Bronchial epithelial cell (primary cell): Measurements from ENCODE around the gene MED23. TPM values are rescaled to one million over a fixed set of nuclear protein-coding genes. Genes with fewer than 3 reads are reported as not detected.

ENCODE experiments used
- DNase-seq: peaks from one replicate; pipeline ENCODE4 v3.0.0-alpha.2; 2010; ENCODE audit warnings: low read depth
- FAIRE-seq: peaks from 2 replicates; lab custom pipeline; 2011; peaks lifted over from hg19 to GRCh38; lab: Jason Lieb, UNC
- H3K27me3 ChIP-seq: 2 replicates; pipeline ENCODE4 v1.5.1; 2011; ENCODE audit warnings: low read length; ENCODE audit not compliant: control insufficient read depth, insufficient read depth
- H3K36me3 ChIP-seq: 2 replicates; pipeline ENCODE4 v1.5.1; 2011; ENCODE audit warnings: low read length; ENCODE audit not compliant: control insufficient read depth, insufficient read depth
- H3K4me3 ChIP-seq: 2 replicates; pipeline ENCODE4 v1.5.1; 2011; ENCODE audit warnings: mild to moderate bottlenecking, low read depth, low read length, control low read depth
- total RNA-seq: library from RNA; depleted of rRNA; stranded (reverse); fragments of >200 nt; gene quantifications from 2 replicates; pipeline ENCODE4 v1.2.1, GENCODE V29; 2014
- TF ChIP-seq, protein P1 (sequence below): IDR thresholded peaks from 2 replicates; pipeline ENCODE4 v1.5.1; 2011; ENCODE audit warnings: mild to moderate bottlenecking, moderate library complexity, low read length, control low read depth, inconsistent platforms; ENCODE audit not compliant: insufficient read depth, severe bottlenecking

The MED23 gene
- total RNA-seq, 1 donor from 2014 or later, result 19.5 TPM

DNA sequence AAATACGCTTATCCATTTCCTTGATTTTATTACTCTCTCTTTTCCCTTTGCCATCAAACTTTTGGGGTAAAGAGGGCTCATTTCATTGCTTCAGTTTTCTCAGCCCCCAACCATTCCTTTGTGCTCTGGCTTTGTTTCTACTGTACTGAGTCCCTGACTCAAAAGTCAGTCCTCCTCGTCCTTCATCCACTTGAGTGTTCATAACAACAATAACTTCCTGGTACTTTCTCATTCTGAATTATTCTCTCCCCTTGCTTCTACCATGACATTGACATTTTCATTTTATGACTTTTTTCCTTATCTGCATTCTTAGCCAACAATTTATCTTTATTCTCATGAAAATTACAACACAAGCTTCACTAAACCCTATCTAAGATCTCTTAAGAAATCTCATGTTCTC is 10.0 kb upstream of the MED23 start:
- no peaks in the 10 kb centered on the region for H3K36me3 ChIP-seq
- TF ChIP-seq, protein P1, sequence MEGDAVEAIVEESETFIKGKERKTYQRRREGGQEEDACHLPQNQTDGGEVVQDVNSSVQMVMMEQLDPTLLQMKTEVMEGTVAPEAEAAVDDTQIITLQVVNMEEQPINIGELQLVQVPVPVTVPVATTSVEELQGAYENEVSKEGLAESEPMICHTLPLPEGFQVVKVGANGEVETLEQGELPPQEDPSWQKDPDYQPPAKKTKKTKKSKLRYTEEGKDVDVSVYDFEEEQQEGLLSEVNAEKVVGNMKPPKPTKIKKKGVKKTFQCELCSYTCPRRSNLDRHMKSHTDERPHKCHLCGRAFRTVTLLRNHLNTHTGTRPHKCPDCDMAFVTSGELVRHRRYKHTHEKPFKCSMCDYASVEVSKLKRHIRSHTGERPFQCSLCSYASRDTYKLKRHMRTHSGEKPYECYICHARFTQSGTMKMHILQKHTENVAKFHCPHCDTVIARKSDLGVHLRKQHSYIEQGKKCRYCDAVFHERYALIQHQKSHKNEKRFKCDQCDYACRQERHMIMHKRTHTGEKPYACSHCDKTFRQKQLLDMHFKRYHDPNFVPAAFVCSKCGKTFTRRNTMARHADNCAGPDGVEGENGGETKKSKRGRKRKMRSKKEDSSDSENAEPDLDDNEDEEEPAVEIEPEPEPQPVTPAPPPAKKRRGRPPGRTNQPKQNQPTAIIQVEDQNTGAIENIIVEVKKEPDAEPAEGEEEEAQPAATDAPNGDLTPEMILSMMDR, result no peak
- no peak overlapping the region for H3K4me3 ChIP-seq
- H3K27me3 ChIP-seq, result no peaks in the 10 kb centered on the region
- no peak for FAIRE-seq
- no peak for DNase-seq

DNA sequence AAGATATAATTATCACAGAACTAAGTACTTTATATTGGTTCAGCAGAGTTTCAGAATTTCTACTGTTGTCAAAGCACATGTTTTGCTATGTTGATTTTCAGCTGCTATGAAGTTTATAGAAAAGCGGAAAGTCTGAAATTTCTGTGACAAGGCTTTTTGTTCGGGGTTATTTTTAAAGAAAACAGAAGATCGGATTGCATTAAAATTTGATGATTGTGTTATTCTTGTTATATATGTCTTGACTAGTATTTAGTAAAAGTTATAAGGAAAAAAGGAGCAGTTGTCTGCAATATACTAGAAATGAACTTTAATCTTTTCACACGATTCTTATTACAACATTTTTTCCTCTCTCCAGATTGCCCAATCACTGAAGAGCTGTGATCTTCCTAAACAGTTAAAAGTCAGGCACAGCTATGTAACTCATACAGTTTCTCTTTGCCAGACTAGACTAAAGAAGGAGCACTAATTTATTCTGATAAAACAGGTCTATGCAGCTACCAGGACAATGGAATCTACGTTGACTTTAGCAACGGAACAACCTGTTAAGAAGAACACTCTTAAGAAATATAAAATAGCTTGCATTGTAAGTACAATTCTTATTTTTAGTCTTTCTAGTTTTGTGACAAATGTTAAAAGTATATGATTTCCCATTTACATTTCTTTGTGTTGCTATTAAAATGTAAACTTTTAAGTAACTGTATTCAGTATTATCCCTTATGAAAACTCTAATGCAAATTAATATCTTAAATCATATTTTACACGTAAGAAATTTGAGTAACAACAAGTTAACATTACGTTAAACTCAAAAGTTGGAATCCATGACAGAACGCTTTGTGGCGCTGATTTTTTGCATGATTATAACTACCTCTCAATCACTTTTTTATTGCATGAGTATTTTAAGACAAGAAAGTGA is 9.1 kb upstream of the MED23 start, which contains the start of gene ENPP3:
Gene ENPP3, plus strand, starts transcription at position 423 of the 913 bp plus-strand sequence. Its CDS starts 83 bp downstream, at position 506.
- no peak within 1 kb of the TSS for H3K4me3 ChIP-seq
- FAIRE-seq (no peak), DNase-seq (peak; percentile 18)
- no peaks in the 10 kb centered on the region for H3K27me3 ChIP-seq
- TF ChIP-seq, protein P1, result no peak
- H3K36me3 ChIP-seq, result no peaks in the 10 kb centered on the region

DNA sequence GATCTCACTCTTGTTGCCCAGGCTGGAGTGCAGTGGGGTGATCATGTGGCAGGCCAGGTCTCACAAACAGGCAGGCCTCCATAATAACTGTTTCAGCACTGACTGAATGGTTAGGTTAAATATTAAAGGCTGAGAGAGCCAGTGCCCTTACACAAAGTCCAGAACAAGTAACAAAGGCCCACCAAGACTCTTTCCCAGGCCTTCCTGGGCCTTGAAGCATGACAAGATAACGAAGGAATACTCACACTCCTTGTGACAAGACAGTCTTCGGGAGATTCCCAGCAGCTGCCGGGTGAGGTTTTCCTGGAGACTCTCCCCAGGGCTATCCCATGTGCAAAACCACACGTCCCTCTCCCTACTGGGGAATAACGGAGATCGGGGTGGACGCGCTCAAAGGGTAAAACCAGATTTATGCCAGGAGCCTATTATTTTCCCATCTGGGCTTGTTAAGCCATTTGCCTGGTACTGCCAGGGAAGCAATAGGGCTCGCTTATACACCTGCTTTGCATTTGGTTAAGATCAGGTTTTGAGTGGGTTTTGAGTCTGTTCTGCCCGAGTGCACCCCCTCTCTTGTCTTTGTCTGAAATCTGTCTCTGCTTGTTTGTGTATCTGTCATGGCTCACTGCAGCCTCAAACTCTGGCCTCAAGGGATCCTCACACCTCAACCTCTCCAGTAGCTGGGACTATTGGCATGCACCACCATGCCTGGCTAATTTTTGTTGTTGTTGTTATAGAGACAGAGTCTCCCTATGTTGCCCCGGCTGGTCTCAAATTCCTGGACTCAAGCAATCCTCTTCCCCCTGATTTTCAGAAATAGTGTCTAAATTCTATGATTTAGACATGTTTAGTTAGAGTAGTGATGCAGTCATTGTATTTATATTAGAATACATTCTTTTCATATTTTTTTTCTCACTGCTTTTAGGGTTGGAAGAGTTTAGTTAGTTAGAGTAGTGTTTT is 7.6 kb upstream of the MED23 start:
- FAIRE-seq (no peak), DNase-seq (no peak)
- TF ChIP-seq, protein P1, result no peak
- Histone ChIP-seq H3K36me3 (no peaks in the 10 kb centered on the region), H3K27me3 (no peaks in the 10 kb centered on the region), H3K4me3 (no peak overlapping the region)

DNA sequence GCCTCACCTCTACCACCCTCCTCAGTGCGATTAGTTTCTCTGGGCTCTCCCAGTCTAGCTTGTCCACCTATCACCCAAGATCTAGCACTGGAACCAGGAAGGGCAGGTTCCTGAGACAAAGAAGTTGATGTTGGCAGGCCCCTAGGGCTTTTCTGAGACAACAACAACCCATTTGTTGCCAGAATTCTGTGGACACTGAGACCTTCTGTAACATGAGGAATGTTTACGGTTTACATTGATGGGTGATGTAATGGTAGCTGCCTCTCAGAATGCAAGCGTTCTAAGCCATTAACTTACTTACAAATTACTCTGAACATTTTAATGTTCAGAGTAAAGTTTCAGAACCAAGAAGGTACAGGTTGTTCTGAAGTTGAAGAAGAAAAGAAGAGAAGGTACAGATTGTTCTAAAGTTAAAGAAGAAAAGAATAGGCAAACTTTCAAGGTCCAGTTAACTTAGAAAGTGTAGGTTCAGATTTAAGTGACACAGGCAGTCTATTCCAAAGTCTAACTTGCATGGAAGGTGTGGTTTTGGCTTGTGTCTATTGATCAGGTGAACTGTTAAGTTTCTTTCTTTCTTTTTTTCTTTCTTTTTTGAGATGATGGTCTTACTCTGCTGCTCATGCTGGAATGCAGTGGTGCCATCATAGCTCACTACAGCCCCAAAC is 3.7 kb upstream of the MED23 start:
- no peaks in the 10 kb centered on the region for H3K36me3 ChIP-seq
- no peak overlapping the region for H3K4me3 ChIP-seq
- DNase-seq (no peak), FAIRE-seq (no peak)
- no peaks in the 10 kb centered on the region for H3K27me3 ChIP-seq
- TF ChIP-seq, protein P1, result no peak

DNA sequence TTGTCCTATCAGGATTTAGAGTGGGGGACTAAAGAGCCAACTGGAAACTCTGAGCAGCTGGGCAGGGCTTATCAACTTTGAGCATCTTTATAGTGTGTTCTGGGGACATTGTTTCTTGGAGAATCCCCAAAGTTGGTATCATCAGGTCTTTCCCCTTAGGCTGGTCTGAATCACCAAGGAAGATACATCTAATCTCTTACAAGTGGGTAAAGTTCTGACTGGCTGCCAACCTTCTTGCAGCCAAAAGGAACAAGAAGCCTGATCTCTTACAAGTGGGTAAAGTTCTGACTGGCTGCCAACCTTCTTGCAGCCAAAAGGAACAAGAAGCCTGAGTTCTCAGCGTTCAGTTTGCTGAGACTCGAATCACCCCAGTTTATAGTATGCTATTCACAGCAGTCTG is 1.6 kb upstream of the MED23 start:
- TF ChIP-seq, protein P1, result no peak
- FAIRE-seq (no peak), DNase-seq (peak; percentile 15)

More for the DNA sequence above, 1.6 kb upstream of the MED23 start:
- Histone ChIP-seq H3K27me3 (no peaks in the 10 kb centered on the region), H3K4me3 (no peak overlapping the region), H3K36me3 (peaks cover 1% of the 10 kb centered on the region)
